Peyer's patch (tissue), 4 donors: Measurements from ENCODE around the gene PATJ. TPM values are rescaled to one million over a fixed set of nuclear protein-coding genes. Genes with fewer than 3 reads are reported as not detected.

Source experiments
- DNase-seq, 3 donors: peaks; one replicate each; pipeline ENCODE4 v3.0.0-alpha.2; 2017 to 2019
- H3K27ac ChIP-seq, 4 donors: fragments of 200-600 bp; sonication (generic); one replicate each; pipeline ENCODE4 v1.5.1; 2016 to 2019
- H3K27me3 ChIP-seq, 2 donors: fragments of 200-600 bp; sonication (generic); one replicate each; pipeline ENCODE4 v1.5.1; 2019
- H3K36me3 ChIP-seq, 3 donors: fragments of 200-600 bp; sonication (generic); one replicate each; pipeline ENCODE4 v1.5.1; 2016 to 2019
- H3K4me1 ChIP-seq, 4 donors: fragments of 200-600 bp; sonication (generic); one replicate each; pipeline ENCODE4 v1.5.1; 2016 to 2019
- H3K4me3 ChIP-seq, 4 donors: fragments of 200-600 bp; sonication (generic); 1 replicate in 3 of 4; 2 replicates in 1 of 4; pipeline ENCODE4 v1.5.1; 2016 to 2019; ENCODE audit warnings: mild to moderate bottlenecking in 1 of 4
- H3K9me3 ChIP-seq, 4 donors: fragments of 200-600 bp; sonication (generic); one replicate each; pipeline ENCODE4 v1.5.1; 2016 to 2019; ENCODE audit warnings: mild to moderate bottlenecking in 1 of 4
- POLR2A ChIP-seq, 2 donors: fragments of 450-650 bp; IDR thresholded peaks; one replicate each; pipeline ENCODE4 v1.5.1; 2017; ENCODE audit warnings: antibody characterized with exemption in 2 of 2, mild to moderate bottlenecking in 2 of 2, moderate library complexity in 2 of 2
- total RNA-seq, 4 donors: library from RNA; depleted of rRNA; stranded (reverse); fragments of >200 nt; gene quantifications; one replicate each; pipeline ENCODE4 v1.1.0, GENCODE V29; 2016
- TF ChIP-seq, protein P1 (sequence below), 6 experiments: fragments of 450-650 bp in 4 of 6; fragments of 200-600 bp in 2 of 6; sonication (generic) in 1 of 6; IDR thresholded peaks; one replicate each; pipeline ENCODE4 v1.5.1; 2017 to 2019; ENCODE audit warnings: antibody characterized with exemption in 6 of 6, mild to moderate bottlenecking in 3 of 6, moderate library complexity in 1 of 6

Gene PATJ
- total RNA-seq, 4 donors from 2014 or later, result 142 to 153 (median 153) TPM

GRCh38 chr1:61995641-61996040, 253.4 kb downstream of the PATJ start:
- Histone ChIP-seq H3K27ac (no peak overlapping the region), H3K9me3 (no peaks in the 10 kb centered on the region), H3K4me1 (no peaks in the 10 kb centered on the region), H3K4me3 (no peak overlapping the region), H3K36me3 (peaks cover 0 to 26% (median 0%) of the 10 kb centered on the region in 3 donors), H3K27me3 (no peaks in the 10 kb centered on the region)
- TF ChIP-seq, protein P1, sequence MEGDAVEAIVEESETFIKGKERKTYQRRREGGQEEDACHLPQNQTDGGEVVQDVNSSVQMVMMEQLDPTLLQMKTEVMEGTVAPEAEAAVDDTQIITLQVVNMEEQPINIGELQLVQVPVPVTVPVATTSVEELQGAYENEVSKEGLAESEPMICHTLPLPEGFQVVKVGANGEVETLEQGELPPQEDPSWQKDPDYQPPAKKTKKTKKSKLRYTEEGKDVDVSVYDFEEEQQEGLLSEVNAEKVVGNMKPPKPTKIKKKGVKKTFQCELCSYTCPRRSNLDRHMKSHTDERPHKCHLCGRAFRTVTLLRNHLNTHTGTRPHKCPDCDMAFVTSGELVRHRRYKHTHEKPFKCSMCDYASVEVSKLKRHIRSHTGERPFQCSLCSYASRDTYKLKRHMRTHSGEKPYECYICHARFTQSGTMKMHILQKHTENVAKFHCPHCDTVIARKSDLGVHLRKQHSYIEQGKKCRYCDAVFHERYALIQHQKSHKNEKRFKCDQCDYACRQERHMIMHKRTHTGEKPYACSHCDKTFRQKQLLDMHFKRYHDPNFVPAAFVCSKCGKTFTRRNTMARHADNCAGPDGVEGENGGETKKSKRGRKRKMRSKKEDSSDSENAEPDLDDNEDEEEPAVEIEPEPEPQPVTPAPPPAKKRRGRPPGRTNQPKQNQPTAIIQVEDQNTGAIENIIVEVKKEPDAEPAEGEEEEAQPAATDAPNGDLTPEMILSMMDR (IDR thresholded peaks at IDR 0.05), result no peak
- TF ChIP-seq POLR2A (IDR thresholded peaks at IDR 0.05), result no peak
- DNase-seq, result no peak

- no peaks in the 10 kb centered on the region for H3K9me3 ChIP-seq
- no peak overlapping the region for H3K27ac ChIP-seq
- no peak for TF ChIP-seq POLR2A (IDR thresholded peaks at IDR 0.05)
Observed at GRCh38 chr1:61997123-61997522, 254.8 kb downstream of the PATJ start.

GRCh38 chr1:62003777-62004176, 261.5 kb downstream of the PATJ start:
- no peak for TF ChIP-seq POLR2A (IDR thresholded peaks at IDR 0.05)
- Histone ChIP-seq H3K36me3 (peaks cover 0 to 5% (median 0%) of the 10 kb centered on the region in 3 donors), H3K27me3 (no peaks in the 10 kb centered on the region), H3K9me3 (no peaks in the 10 kb centered on the region), H3K4me1 (no peaks in the 10 kb centered on the region), H3K4me3 (no peak overlapping the region), H3K27ac (no peak overlapping the region)
- no peak for DNase-seq

More at GRCh38 chr1:61997123-61997522, 254.8 kb downstream of the PATJ start:
- Histone ChIP-seq H3K27me3 (no peaks in the 10 kb centered on the region), H3K36me3 (peaks cover 0 to 18% (median 0%) of the 10 kb centered on the region in 3 donors), H3K4me1 (no peaks in the 10 kb centered on the region), H3K4me3 (no peak overlapping the region)
- no peak for DNase-seq

- Histone ChIP-seq H3K4me1 (no peaks in the 10 kb centered on the region), H3K27ac (no peak overlapping the region), H3K4me3 (no peak overlapping the region), H3K9me3 (no peaks in the 10 kb centered on the region), H3K27me3 (no peaks in the 10 kb centered on the region), H3K36me3 (peaks cover 0 to 5% (median 0%) of the 10 kb centered on the region in 3 donors)
- DNase-seq, result no peak
- TF ChIP-seq, protein P1 (IDR thresholded peaks at IDR 0.05), result no peak
- no peak for TF ChIP-seq POLR2A (IDR thresholded peaks at IDR 0.05)
Observed at GRCh38 chr1:62006690-62007089, 264.4 kb downstream of the PATJ start.

DNA sequence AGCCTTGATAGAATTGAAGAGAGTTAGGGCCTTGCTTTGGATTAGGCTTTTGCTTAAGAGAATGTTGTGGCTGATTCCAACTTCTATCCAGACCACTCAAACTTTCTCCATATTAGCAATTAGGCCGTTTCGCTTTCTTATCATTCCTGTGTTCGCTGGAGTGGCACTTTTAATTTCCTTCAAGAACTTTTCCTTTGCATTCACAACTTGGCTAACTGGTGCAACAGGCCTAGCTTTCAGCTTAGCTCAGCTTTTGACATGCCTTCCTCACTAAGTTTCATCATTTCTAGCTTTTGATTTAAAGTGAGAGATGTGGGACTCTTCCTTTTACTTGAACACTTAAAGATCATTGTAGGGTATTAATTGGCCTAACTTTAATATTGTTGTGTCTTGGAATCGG, 268.7 kb downstream of the PATJ start:
- Histone ChIP-seq H3K9me3 (no peaks in the 10 kb centered on the region), H3K27me3 (no peaks in the 10 kb centered on the region), H3K4me3 (no peak overlapping the region), H3K4me1 (no peaks in the 10 kb centered on the region), H3K27ac (no peak overlapping the region), H3K36me3 (peaks cover 0 to 5% (median 0%) of the 10 kb centered on the region in 3 donors)
- TF ChIP-seq, protein P1 (IDR thresholded peaks at IDR 0.05), result no peak
- no peak for TF ChIP-seq POLR2A (IDR thresholded peaks at IDR 0.05)
- DNase-seq, result no peak

GRCh38 chr1:62012095-62012494, 269.8 kb downstream of the PATJ start:
- no peaks in the 10 kb centered on the region for H3K27me3 ChIP-seq
- no peak overlapping the region for H3K4me3 ChIP-seq
- peaks cover 0 to 1% (median 0%) of the 10 kb centered on the region in 3 donors for H3K36me3 ChIP-seq
- H3K9me3 ChIP-seq, result no peaks in the 10 kb centered on the region
- H3K4me1 ChIP-seq, result no peaks in the 10 kb centered on the region
- no peak for DNase-seq
- no peak for TF ChIP-seq POLR2A (IDR thresholded peaks at IDR 0.05)
- TF ChIP-seq, protein P1 (IDR thresholded peaks at IDR 0.05), result no peak
- H3K27ac ChIP-seq, result no peak overlapping the region

DNA sequence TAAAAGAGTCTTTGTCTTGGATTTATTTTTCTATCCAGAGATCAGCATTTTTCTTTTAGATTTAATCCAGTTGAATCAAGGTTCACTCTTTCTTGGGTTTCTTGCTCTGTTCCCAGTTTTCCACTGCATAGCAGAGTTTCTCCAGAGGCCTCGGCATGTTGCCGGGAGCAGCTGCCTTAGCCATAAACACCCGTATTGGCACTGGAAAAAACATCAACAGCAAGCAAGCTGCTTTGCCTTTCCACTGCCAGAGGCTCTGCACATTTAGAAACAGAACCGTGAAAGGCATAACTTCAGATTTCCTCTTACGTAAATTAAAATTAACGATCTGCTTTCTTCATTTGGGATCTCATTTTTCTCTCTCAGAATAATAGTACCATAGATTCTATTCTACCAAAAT, 270.6 kb downstream of the PATJ start:
- no peak for DNase-seq
- no peaks in the 10 kb centered on the region for H3K27me3 ChIP-seq
- H3K4me1 ChIP-seq, result no peaks in the 10 kb centered on the region
- no peak overlapping the region for H3K27ac ChIP-seq
- TF ChIP-seq, protein P1 (IDR thresholded peaks at IDR 0.05), result no peak
- TF ChIP-seq POLR2A (IDR thresholded peaks at IDR 0.05), result no peak
- H3K4me3 ChIP-seq, result no peak overlapping the region
- no peaks in the 10 kb centered on the region for H3K9me3 ChIP-seq
- no peaks in the 10 kb centered on the region for H3K36me3 ChIP-seq
